ENCODE data around the gene AHNAK2. TPM values are rescaled to one million over a fixed set of nuclear protein-coding genes. Genes with fewer than 3 reads are reported as not detected.
A peak's percentile ranks its signal among the peaks of the same experiment; 100 is the strongest.

The AHNAK2 gene
- total and polyA plus RNA-seq, 4 donors: 36.1 to 102 (median 37.9) TPM

GRCh38 chr14:104974146-104974541 is 4.0 kb downstream of the AHNAK2 start:
- peaks cover 8% of the 10 kb centered on the region for H3K36me3 ChIP-seq (ENCODE audit: control insufficient read depth, insufficient read depth, low read length)
- H3K4me3 ChIP-seq (ENCODE audit: low read depth, low read length): no peak overlapping the region
- no peak overlapping the region for H3K27ac ChIP-seq (ENCODE audit: low read depth, low read length)
- H3K27me3 ChIP-seq (ENCODE audit: control insufficient read depth, insufficient read depth, low read length): peaks cover 9% of the 10 kb centered on the region
- no peaks in the 10 kb centered on the region for H3K9me3 ChIP-seq (ENCODE audit: control insufficient read depth, insufficient read depth, low read length)
- DNase-seq (ENCODE audit: low read depth in 4 of 6, low spot score in 6 of 6): no peak
- H3K4me1 ChIP-seq (ENCODE audit: control insufficient read depth, insufficient read depth, low read length): peaks cover 53% of the 10 kb centered on the region
- WGBS (ENCODE audit: insufficient coverage): 74% methylated on average over 12 of the region's 13 CpGs

DNA sequence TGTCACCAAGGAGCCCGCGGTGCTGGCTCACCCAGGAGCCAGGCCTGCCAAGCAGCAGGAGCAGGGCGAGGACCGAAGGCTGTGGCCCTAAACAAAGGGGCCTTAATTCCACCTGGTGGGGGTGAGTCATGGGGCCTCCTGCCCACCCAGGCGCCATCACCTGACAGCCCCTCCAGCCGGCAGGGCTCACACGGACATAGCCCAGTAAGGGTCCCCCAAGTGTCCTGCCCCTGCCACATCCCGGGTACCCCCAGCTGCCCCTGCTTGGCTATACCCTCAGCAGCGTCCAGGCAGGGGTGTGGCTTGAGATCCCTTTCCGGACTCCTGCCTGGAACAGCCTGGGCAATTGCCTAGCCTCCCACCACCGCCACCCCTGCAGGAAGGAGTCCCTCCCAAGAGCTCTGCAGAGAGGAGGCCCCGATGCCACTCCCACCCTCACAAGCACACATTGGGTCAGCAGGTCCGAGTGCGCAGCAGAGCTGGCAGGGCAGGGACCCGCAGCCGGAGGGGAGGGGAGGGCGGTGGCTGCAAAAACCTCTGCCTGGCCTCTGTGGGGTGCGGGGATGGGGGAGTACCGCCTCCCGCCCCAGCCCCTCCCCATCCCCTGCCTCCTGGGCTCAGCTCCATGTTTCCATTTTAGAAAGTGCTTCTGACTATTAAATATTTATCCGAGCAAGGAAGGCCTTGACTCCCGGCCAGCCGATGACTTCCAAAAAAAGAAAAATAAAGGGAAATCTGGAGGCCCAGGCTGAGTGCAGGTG is 4.6 kb downstream of the AHNAK2 start:
- DNase-seq (ENCODE audit: low read depth in 4 of 6, low spot score in 6 of 6): no peak

DNA sequence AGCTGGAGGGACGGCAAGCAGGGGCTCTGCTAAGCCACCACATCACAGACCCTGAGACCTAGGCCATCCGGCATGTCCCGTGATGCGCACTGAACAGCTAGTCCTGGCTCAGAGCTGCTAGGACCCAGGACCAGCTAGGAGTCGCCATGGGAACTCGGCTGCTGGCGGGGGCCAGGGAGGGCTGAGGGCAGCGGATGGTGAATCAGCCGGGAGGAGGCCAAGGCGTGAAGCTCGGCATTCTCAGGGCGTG is 5.1 kb downstream of the AHNAK2 start:
- Histone ChIP-seq H3K4me1 (ENCODE audit: control insufficient read depth, insufficient read depth, low read length) (peaks cover 57% of the 10 kb centered on the region), H3K27ac (ENCODE audit: low read depth, low read length) (peak overlapping the region; percentile 47), H3K27me3 (ENCODE audit: control insufficient read depth, insufficient read depth, low read length) (peaks cover 11% of the 10 kb centered on the region), H3K36me3 (ENCODE audit: control insufficient read depth, insufficient read depth, low read length) (peaks cover 8% of the 10 kb centered on the region), H3K4me3 (ENCODE audit: low read depth, low read length) (no peak overlapping the region), H3K9me3 (ENCODE audit: control insufficient read depth, insufficient read depth, low read length) (no peaks in the 10 kb centered on the region)
- WGBS (ENCODE audit: insufficient coverage): 48% methylated on average over 12 of the region's 12 CpGs
- no peak for DNase-seq (ENCODE audit: low read depth in 4 of 6, low spot score in 6 of 6)

More for the DNA sequence above, 4.6 kb downstream of the AHNAK2 start:
- Histone ChIP-seq H3K9me3 (ENCODE audit: control insufficient read depth, insufficient read depth, low read length) (no peaks in the 10 kb centered on the region), H3K36me3 (ENCODE audit: control insufficient read depth, insufficient read depth, low read length) (peaks cover 8% of the 10 kb centered on the region), H3K4me3 (ENCODE audit: low read depth, low read length) (no peak overlapping the region), H3K27me3 (ENCODE audit: control insufficient read depth, insufficient read depth, low read length) (peaks cover 9% of the 10 kb centered on the region), H3K4me1 (ENCODE audit: control insufficient read depth, insufficient read depth, low read length) (peaks cover 54% of the 10 kb centered on the region), H3K27ac (ENCODE audit: low read depth, low read length) (peak overlapping the region; percentile 47)
- 47% methylated on average over 16 of the region's 23 CpGs for WGBS (ENCODE audit: insufficient coverage)

GRCh38 chr14:104972301-104973134 is 5.7 kb downstream of the AHNAK2 start:
- no peak for DNase-seq (ENCODE audit: low read depth in 4 of 6, low spot score in 6 of 6)
- peak overlapping the region; percentile 47 for H3K27ac ChIP-seq (ENCODE audit: low read depth, low read length)
- no peak overlapping the region for H3K4me3 ChIP-seq (ENCODE audit: low read depth, low read length)
- H3K4me1 ChIP-seq (ENCODE audit: control insufficient read depth, insufficient read depth, low read length): peaks cover 59% of the 10 kb centered on the region
- peaks cover 8% of the 10 kb centered on the region for H3K36me3 ChIP-seq (ENCODE audit: control insufficient read depth, insufficient read depth, low read length)
- WGBS (ENCODE audit: insufficient coverage): 81% methylated on average over 28 of the region's 28 CpGs
- peaks cover 16% of the 10 kb centered on the region for H3K27me3 ChIP-seq (ENCODE audit: control insufficient read depth, insufficient read depth, low read length)
- no peaks in the 10 kb centered on the region for H3K9me3 ChIP-seq (ENCODE audit: control insufficient read depth, insufficient read depth, low read length)

DNA sequence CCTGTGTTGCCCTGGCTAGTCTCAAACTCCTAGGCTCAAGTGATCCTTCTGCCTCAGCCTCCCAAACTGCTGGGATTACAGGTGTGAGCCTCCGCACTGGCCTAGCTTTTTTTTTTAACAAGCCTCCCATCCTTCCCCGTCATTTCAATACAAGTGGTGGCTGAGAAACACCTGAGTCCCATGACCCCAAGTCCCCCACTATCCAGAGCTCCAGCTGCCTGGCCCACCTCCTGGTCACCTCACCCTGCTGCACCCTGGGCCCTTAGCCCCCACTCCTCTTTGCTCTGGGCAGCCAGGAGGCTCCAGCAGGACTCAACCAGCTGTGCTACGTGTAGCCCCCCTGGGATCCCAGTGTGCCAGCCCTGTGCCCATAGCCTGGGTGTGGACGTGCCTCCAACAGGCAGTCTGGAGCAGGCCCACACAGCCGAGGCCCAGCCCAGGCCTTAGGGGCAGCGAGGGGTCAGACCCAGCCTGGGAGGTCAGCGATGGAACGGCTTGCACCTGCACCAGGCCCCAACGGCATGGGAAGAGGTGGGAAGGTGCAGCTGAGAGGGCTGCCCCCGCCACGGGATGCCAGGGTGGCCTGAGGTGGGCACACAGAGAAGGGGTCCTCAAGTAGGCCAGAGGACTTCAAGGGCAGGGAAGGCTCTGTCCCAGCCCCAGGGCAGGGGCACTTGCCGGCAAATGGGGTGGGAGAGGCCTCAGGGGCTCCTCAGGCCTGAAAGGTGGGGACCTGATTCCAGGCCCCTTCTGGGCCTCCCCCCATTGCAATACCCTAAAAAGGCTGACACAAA is 6.5 kb downstream of the AHNAK2 start:
- no peak for DNase-seq (ENCODE audit: low read depth in 4 of 6, low spot score in 6 of 6)
- H3K4me1 ChIP-seq (ENCODE audit: control insufficient read depth, insufficient read depth, low read length): peaks cover 56% of the 10 kb centered on the region
- H3K4me3 ChIP-seq (ENCODE audit: low read depth, low read length): no peak overlapping the region
- no peak overlapping the region for H3K27ac ChIP-seq (ENCODE audit: low read depth, low read length)
- peaks cover 8% of the 10 kb centered on the region for H3K36me3 ChIP-seq (ENCODE audit: control insufficient read depth, insufficient read depth, low read length)
- WGBS (ENCODE audit: insufficient coverage): 88% methylated on average over 12 of the region's 12 CpGs
- peaks cover 11% of the 10 kb centered on the region for H3K27me3 ChIP-seq (ENCODE audit: control insufficient read depth, insufficient read depth, low read length)
- no peaks in the 10 kb centered on the region for H3K9me3 ChIP-seq (ENCODE audit: control insufficient read depth, insufficient read depth, low read length)

DNA sequence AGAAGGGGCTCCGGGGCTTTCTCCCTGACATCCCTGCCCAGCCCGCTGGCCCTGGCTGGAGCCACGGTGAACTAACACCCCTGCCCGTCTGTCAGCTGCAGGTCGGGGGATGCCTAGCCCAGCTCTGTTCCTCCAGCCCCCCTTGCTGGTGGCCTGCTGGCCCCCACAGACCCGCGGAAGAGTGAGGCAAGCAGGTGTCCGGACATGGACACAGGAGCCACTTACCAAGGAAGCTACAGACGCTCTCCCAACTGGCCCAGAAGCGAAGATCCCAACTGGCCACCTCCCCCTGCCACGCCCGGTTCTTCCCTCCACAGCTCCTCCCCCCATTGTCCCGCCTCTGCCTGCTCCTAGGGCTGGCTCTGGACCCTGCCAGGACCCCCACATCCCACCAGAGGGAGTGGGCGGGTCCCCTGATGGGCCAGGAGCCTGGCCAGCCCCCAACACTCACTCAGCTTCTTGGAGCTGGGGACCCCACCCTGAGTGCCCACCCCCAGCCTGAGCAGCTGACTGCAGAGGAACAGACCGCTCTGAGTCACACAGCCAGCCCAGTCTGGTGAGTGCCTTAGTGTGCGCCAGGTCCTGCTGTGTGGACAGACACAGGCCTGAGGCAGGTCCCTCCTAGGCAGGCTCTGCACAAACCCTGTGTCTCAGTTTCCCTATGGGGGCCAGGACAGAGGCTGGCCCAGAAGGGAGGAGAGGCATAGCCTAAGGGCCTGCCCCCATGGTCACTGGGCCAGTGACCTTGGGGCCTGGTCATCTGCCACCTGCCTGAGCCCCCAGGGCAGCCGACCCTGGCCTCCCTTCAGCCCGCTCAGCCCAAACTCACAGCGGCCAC is 7.7 kb downstream of the AHNAK2 start:
- Histone ChIP-seq H3K4me3 (ENCODE audit: low read depth, low read length) (no peak overlapping the region), H3K9me3 (ENCODE audit: control insufficient read depth, insufficient read depth, low read length) (no peaks in the 10 kb centered on the region), H3K27me3 (ENCODE audit: control insufficient read depth, insufficient read depth, low read length) (peaks cover 11% of the 10 kb centered on the region), H3K27ac (ENCODE audit: low read depth, low read length) (no peak overlapping the region), H3K4me1 (ENCODE audit: control insufficient read depth, insufficient read depth, low read length) (peaks cover 44% of the 10 kb centered on the region), H3K36me3 (ENCODE audit: control insufficient read depth, insufficient read depth, low read length) (peaks cover 6% of the 10 kb centered on the region)
- WGBS (ENCODE audit: insufficient coverage): 58% methylated on average over 19 of the region's 19 CpGs
- peak in 1 of 6 donors; percentile 63 for DNase-seq (ENCODE audit: low read depth in 4 of 6, low spot score in 6 of 6)

- Histone ChIP-seq H3K4me3 (ENCODE audit: low read depth, low read length) (no peak overlapping the region), H3K36me3 (ENCODE audit: control insufficient read depth, insufficient read depth, low read length) (peaks cover 2% of the 10 kb centered on the region), H3K9me3 (ENCODE audit: control insufficient read depth, insufficient read depth, low read length) (no peaks in the 10 kb centered on the region), H3K27ac (ENCODE audit: low read depth, low read length) (no peak overlapping the region), H3K4me1 (ENCODE audit: control insufficient read depth, insufficient read depth, low read length) (peaks cover 44% of the 10 kb centered on the region), H3K27me3 (ENCODE audit: control insufficient read depth, insufficient read depth, low read length) (peaks cover 11% of the 10 kb centered on the region)
- no peak for DNase-seq (ENCODE audit: low read depth in 4 of 6, low spot score in 6 of 6)
- 83% methylated on average over 10 of the region's 10 CpGs for WGBS (ENCODE audit: insufficient coverage)
Measured at GRCh38 chr14:104969741-104970230, 8.4 kb downstream of the AHNAK2 start.

GRCh38 chr14:104968541-104969401 is 9.4 kb downstream of the AHNAK2 start:
- H3K4me1 ChIP-seq (ENCODE audit: control insufficient read depth, insufficient read depth, low read length): peaks cover 38% of the 10 kb centered on the region
- WGBS (ENCODE audit: insufficient coverage): 71% methylated on average over 21 of the region's 21 CpGs
- H3K36me3 ChIP-seq (ENCODE audit: control insufficient read depth, insufficient read depth, low read length): peaks cover 2% of the 10 kb centered on the region
- H3K9me3 ChIP-seq (ENCODE audit: control insufficient read depth, insufficient read depth, low read length): no peaks in the 10 kb centered on the region
- no peak overlapping the region for H3K4me3 ChIP-seq (ENCODE audit: low read depth, low read length)
- H3K27ac ChIP-seq (ENCODE audit: low read depth, low read length): no peak overlapping the region
- DNase-seq (ENCODE audit: low read depth in 4 of 6, low spot score in 6 of 6): peak in 1 of 6 donors; percentile 30
- peaks cover 11% of the 10 kb centered on the region for H3K27me3 ChIP-seq (ENCODE audit: control insufficient read depth, insufficient read depth, low read length)
